DND-41 (cell line): ENCODE data around the gene SMC1B.

Experiments
- CTCF ChIP-seq: IDR thresholded peaks from 2 replicates; pipeline ENCODE4 v1.5.1; 2012; ENCODE audit warnings: borderline replicate concordance, low read length, moderate library complexity, mild to moderate bottlenecking; ENCODE audit not compliant: poor library complexity, severe bottlenecking; ENCODE audit errors: extremely low read depth
- EZH2 ChIP-seq: IDR thresholded peaks from 3 replicates; pipeline ENCODE4 v1.6.1; 2012; ENCODE audit warnings: borderline replicate concordance, low read depth, mild to moderate bottlenecking, moderate library complexity, low read length, inconsistent platforms; ENCODE audit not compliant: severe bottlenecking

DNA sequence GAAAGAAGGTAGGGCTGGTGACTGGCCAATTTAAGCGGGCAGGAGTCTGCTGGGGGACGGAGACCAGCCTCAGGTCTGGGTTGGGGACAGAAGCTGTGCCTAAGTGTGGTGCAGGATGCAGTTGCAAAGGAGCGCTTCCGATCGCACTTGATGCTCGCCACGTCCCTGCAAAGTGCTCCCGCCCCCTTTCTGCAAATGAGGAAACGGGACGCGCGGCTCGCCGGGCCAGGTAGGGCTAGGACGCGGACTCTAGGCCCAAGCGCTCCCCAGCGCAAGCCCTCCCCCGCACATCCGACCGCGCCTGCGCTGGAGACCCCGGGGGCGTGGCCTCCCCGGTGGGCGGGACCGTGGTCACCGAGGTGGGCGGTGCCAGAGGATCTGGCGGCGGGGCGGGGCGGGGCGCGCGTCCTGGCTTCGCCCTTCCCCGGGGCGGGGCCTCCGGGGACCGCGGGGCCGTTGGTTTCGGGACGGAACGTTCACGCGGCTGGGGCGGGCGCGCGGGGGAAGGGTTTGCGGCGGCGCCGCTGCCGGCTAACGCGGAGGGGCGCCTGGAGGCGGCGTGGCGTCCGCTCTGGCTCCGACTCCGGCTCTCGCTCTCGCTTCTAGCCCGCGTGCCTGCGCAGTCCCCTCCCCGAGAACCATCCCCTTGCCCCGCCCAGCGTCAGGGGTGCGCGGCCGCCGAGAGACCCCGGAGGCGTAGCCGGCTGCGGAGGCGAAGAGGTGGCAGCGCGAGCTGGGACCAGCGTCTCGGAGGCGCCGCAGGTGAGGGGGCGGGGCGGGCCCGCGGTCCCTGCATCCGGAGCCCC lies 103.8 kb downstream of the SMC1B start, which contains the start of gene FAM118A:
- no peak for TF ChIP-seq CTCF
- TF ChIP-seq EZH2, result no peak
